Activated CD8-positive, alpha-beta memory T cell treated with anti-CD3 and anti-CD28 coated beads, Interleukin-2, amount 10 ng/mL, durations not matched to agents 7 days and 5 days (primary cell): ENCODE data around the gene RAP1B. TPM values are rescaled to one million over a fixed set of nuclear protein-coding genes. Genes with fewer than 3 reads are reported as not detected.
"Not testable (repeated sequence)": the region's sequence is repeated elsewhere in the genome, so short reads cannot be mapped to it uniquely, and the experiment has no call there.

Experiments used
- ATAC-seq: fragments of 150-1000 bp; cut with Tn5 transposase; one replicate; pipeline ENCODE4 v1.10.0; 2021; ENCODE audit warnings: moderate library complexity
- CTCF ChIA-PET: fragments of 350-600 bp; sonication (Branson Sonifier 250); formaldehyde crosslinking; loops from one replicate; lab custom pipeline; 2021; ENCODE audit warnings: antibody characterized with exemption; lab: Charles Lee
- DNase-seq: peaks from one replicate; pipeline ENCODE4 v3.0.0-alpha.2; 2020
- H3K27ac Mint-ChIP-seq: one replicate; pipeline ENCODE4 v1.8.0; 2021; ENCODE audit warnings: mild to moderate bottlenecking, mixed read lengths
- H3K27me3 Mint-ChIP-seq: one replicate; pipeline ENCODE4 v1.8.0; 2021; ENCODE audit warnings: mixed read lengths
- H3K36me3 Mint-ChIP-seq: one replicate; pipeline ENCODE4 v1.8.0; 2021; ENCODE audit warnings: mild to moderate bottlenecking, mixed read lengths
- H3K4me1 Mint-ChIP-seq: one replicate; pipeline ENCODE4 v1.8.0; 2021; ENCODE audit warnings: mixed read lengths
- H3K4me3 Mint-ChIP-seq: one replicate; pipeline ENCODE4 v1.8.0; 2021; ENCODE audit warnings: mild to moderate bottlenecking, moderate library complexity, mixed read lengths
- H3K9me3 Mint-ChIP-seq: one replicate; pipeline ENCODE4 v1.8.0; 2022; ENCODE audit warnings: low read depth, mixed read lengths
- total RNA-seq, 2 experiments: library from RNA; stranded (reverse); gene quantifications; one replicate each; pipeline ENCODE4 v1.2.3, GENCODE V29; 2021

Gene RAP1B
- total RNA-seq, 2 experiments from 2014 or later: 211 to 252 TPM

DNA sequence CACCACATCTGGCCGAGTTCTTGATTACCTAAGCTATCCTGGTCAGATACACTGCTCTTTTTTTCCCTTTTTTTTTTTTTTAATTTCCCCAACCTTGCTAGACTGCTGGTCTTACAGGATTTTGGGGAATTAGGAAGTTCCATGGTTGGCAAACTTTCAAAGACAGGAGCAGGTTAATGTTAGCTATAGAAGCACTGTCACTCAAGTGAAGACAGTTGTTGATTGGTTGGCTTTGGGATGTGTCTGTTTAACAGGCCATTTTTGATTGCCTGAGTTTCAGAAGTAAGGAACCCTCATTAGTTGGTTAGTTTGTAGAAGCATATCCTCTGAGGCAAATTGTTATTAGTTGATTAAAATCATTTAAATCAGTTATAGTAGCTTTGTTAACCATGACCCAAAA lies 36.8 kb downstream of the RAP1B start:
- Mint-ChIP-seq H3K27me3 (no peaks in the 10 kb centered on the region), H3K9me3 (no peaks in the 10 kb centered on the region), H3K4me1 (peaks cover 40% of the 10 kb centered on the region), H3K4me3 (no peak overlapping the region), H3K36me3 (peaks cover 40% of the 10 kb centered on the region), H3K27ac (peak overlapping the region; percentile 65)
- ATAC-seq: no peak
- no peak for DNase-seq
- CTCF ChIA-PET: interaction anchor here (0.7 kb wide), 1 partner anchor 116 kb away, joined by 3 read pairs; no protein-coding TSS in a partner anchor

DNA sequence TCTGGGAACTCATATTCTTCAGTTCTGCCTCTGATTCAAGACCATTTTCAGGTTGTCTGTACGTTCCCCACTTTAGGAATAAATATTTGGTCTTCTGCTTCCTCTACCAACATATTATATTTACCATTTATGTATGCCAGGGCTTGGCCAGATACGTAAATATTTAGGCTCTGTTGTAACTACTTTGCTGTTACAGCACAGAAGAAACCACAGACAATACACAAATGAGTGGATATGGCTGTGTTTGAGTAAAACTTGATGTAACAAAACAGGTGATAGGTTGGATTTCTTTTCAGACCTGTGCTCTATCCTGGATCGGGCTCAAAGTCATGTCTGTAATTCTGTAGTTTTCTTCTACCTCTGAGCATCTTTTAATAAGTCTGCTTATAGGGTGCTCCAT lies 37.5 kb downstream of the RAP1B start:
- DNase-seq (no peak), ATAC-seq (peak; percentile 69)
- H3K4me1 Mint-ChIP-seq: peaks cover 38% of the 10 kb centered on the region
- peaks cover 41% of the 10 kb centered on the region for H3K36me3 Mint-ChIP-seq
- H3K9me3 Mint-ChIP-seq: no peaks in the 10 kb centered on the region
- CTCF ChIA-PET: interaction anchor here (1.4 kb wide), 1 partner anchor 7 kb away, joined by 3 read pairs; no protein-coding TSS in a partner anchor
- no peaks in the 10 kb centered on the region for H3K27me3 Mint-ChIP-seq
- no peak overlapping the region for H3K4me3 Mint-ChIP-seq
- H3K27ac Mint-ChIP-seq: peak overlapping the region; percentile 65

DNA sequence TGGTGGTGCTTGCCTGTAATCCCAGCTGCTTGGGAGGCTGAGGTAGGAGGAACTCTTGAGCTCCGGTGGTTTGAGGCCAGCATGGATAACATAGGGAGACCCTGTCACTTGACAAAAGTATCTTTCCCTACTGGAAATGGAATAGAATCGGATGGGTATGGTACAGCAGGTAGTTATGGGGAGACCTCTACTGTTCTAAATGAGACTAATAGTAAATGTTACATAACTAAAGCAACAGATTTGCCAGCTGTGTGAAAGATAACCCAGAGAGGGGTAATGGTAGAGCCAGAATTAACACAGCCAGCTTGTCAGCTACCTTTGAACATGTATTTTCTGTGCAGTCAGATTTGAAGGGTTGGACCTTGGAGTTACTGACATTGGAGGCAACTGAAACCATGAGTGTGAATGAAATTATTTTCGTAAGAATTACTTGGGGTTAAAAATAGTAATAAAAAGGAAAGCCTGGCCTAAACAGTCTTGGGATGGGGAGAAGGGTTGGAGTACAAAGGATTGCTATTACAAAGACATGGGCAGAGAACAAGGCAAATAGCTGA lies 54.4 kb downstream of the RAP1B start:
- peaks cover 19% of the 10 kb centered on the region for H3K36me3 Mint-ChIP-seq
- H3K4me3 Mint-ChIP-seq: no peak overlapping the region
- DNase-seq (no peak), ATAC-seq (no peak)
- H3K9me3 Mint-ChIP-seq: no peaks in the 10 kb centered on the region
- H3K27ac Mint-ChIP-seq: peak overlapping the region; percentile 37
- H3K27me3 Mint-ChIP-seq: no peaks in the 10 kb centered on the region
- CTCF ChIA-PET: no interaction called here
- peaks cover 15% of the 10 kb centered on the region for H3K4me1 Mint-ChIP-seq

DNA sequence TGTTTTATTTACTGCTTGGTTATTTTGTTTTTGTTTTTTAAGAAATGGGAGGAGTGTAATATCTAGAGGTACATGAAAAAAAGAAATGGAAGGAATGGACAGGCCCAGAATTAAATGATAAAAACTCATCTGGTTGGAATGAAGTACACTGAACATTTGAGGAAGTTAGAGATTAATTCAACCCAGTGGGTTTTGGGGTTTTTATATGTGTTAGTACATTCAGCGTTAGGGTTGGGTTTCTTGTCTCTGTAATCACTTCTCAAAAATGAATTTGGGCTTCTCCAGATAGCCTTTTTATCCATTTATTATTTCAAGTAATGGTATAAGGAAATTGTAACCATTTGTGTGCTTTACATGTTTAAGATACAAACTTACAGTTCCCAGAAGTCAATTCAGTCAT lies 56.6 kb downstream of the RAP1B start:
- Mint-ChIP-seq H3K4me1 (peaks cover 24% of the 10 kb centered on the region), H3K4me3 (no peak overlapping the region), H3K27ac (no peak overlapping the region), H3K9me3 (no peaks in the 10 kb centered on the region), H3K27me3 (no peaks in the 10 kb centered on the region), H3K36me3 (peaks cover 19% of the 10 kb centered on the region)
- CTCF ChIA-PET: no interaction called here
- DNase-seq: no peak
- no peak for ATAC-seq

DNA sequence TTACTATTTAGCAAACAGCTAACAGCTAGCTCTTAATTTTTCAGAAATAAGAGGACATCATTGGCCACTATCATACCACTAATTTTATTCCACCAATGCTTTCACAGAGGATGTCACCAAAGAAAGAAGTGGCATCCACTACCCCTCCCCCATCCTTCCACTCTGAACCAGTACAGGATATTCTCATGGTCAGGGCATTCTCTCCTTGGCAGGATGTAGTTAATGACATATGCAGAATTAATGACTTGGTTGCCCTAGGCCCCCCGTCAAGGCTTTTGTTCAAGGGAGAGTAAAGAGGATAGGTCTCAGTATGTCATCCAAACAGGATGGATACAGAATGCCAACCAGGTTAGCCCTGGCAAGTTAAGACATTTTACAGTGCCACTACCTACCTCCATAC lies 57.2 kb downstream of the RAP1B start:
- H3K27me3 Mint-ChIP-seq: no peaks in the 10 kb centered on the region
- DNase-seq (no peak), ATAC-seq (peak; percentile 20)
- CTCF ChIA-PET: no interaction called here
- H3K27ac Mint-ChIP-seq: peak overlapping the region; percentile 32
- H3K36me3 Mint-ChIP-seq: peaks cover 17% of the 10 kb centered on the region
- H3K4me3 Mint-ChIP-seq: no peak overlapping the region
- H3K4me1 Mint-ChIP-seq: peaks cover 24% of the 10 kb centered on the region
- H3K9me3 Mint-ChIP-seq: no peaks in the 10 kb centered on the region

DNA sequence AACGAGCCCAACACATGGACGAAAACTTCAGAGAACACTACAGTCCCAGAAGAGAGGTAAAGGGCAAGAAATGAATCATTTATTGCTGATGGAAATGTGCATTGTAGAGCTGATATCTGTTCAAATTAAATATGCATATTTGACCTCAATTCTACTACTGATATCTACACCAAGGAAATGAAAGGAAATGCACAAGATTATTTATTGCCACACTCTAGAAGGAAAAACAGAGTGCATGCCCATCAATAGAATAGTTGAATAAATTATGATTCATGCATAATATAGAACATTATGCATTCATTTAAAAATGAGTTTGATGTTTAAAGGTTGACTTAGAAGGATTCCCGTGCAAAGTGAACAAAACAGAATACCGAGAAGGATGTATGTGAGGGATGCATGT lies 60.5 kb downstream of the RAP1B start:
- peaks cover 52% of the 10 kb centered on the region for H3K4me1 Mint-ChIP-seq

DNA sequence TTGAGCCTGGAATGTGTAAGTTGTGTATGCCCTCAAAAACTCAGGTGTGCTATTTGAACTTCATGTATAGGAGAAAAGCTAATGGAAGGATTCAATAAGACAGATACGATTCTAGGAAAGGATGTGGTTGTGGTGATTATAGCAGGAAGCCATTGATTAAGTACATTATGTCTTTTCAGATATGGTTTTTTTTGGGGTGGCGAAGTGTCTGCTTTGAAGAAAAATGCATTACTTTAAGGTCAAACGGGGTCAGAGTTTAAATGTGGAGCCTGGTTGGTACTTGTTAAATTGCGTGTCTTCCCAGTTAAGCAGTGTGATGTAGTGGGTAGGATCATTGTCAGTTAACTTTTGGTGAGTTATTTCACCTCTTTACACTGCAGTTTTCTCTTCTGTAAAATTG lies 63.1 kb downstream of the RAP1B start:
- Mint-ChIP-seq H3K36me3 (peaks cover 12% of the 10 kb centered on the region), H3K9me3 (no peaks in the 10 kb centered on the region), H3K4me1 (peaks cover 44% of the 10 kb centered on the region), H3K4me3 (peak overlapping the region; percentile 57), H3K27ac (peak overlapping the region; percentile 91), H3K27me3 (no peaks in the 10 kb centered on the region)
- peak; percentile 65 for ATAC-seq
- CTCF ChIA-PET: no interaction called here
- peak; percentile 50 for DNase-seq

More for the DNA sequence above, 60.5 kb downstream of the RAP1B start:
- H3K4me3 Mint-ChIP-seq: no peak overlapping the region
- peak overlapping the region; percentile 27 for H3K27ac Mint-ChIP-seq
- no peaks in the 10 kb centered on the region for H3K9me3 Mint-ChIP-seq
- DNase-seq (no peak), ATAC-seq (no peak)
- peaks cover 14% of the 10 kb centered on the region for H3K36me3 Mint-ChIP-seq
- CTCF ChIA-PET: interaction anchor here (1.2 kb wide), 1 partner anchor 16 kb away, joined by 4 read pairs; no protein-coding TSS in a partner anchor
- no peaks in the 10 kb centered on the region for H3K27me3 Mint-ChIP-seq

DNA sequence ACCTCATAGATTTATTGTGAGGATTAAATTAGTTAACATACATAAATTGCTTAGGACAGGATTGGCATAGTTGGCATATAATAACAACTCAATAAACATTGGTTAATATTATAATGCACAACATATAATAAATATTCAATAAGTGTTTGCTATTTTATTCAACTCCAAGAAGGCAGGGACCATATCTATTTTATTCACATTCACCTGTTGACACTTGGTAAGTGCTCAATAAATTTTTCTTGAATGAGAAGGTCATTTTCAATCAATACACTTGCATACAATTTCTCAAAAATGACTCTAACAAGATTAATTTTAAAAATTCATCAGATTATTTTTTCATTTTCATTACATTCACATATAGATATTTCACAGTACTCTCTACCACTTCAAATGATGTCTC lies 63.7 kb downstream of the RAP1B start:
- Mint-ChIP-seq H3K27ac (peak overlapping the region; percentile 91), H3K4me3 (peak overlapping the region; percentile 57)
- CTCF ChIA-PET: interaction anchor here (1.0 to 1.9 kb wide), 3 partner anchors 10 to 62 kb away, joined by 3 to 6 read pairs (median 3); no protein-coding TSS in a partner anchor

DNA sequence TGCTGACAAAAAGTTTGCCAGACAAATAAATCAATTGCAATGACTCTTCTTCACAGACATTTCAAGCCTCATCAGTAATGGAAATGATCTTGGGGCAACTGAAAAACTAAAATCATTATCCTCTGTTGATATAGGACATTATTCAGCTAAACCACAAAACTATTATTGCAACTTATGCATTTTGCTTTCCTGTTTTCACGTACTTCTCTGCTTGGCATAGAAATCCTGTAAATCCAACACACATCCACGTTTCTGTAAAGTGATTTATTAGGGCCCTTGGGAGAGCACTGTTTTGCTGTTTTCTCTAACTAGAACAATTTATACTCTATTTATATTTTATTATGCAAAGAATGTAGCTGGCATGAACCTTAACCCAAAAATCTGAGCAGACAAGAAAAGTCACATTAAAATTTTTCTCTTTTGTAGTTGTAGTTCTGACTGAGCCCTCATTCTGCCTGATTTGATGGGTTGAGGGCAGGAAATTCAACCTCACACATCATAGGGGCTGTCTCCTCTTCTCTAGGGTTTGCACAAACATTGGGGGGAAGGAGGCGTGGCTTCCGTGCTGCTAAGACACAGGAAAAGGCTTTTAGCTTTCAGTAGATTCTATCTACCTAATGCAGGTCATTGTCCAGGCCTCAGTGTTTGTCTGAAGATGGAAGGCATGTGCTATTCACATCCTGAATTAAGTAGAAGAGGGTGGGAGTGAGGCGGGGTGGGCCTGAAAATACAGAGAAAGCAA lies 64.6 kb downstream of the RAP1B start:
- peak; percentile 94 for DNase-seq
- ATAC-seq: peak; percentile 92
- Mint-ChIP-seq H3K27me3 (no peaks in the 10 kb centered on the region), H3K36me3 (peaks cover 12% of the 10 kb centered on the region), H3K27ac (peak overlapping the region; percentile 86), H3K4me1 (peaks cover 50% of the 10 kb centered on the region), H3K9me3 (no peaks in the 10 kb centered on the region), H3K4me3 (peak overlapping the region; percentile 43)
- CTCF ChIA-PET: interaction anchor here (1.0 to 1.9 kb wide), 4 partner anchors 9 to 318 kb away, joined by 3 to 6 read pairs (median 3); no protein-coding TSS in a partner anchor

More for the DNA sequence above, 63.7 kb downstream of the RAP1B start:
- ATAC-seq (no peak), DNase-seq (no peak)
- Mint-ChIP-seq H3K27me3 (no peaks in the 10 kb centered on the region), H3K36me3 (peaks cover 12% of the 10 kb centered on the region), H3K4me1 (peaks cover 47% of the 10 kb centered on the region), H3K9me3 (no peaks in the 10 kb centered on the region)

DNA sequence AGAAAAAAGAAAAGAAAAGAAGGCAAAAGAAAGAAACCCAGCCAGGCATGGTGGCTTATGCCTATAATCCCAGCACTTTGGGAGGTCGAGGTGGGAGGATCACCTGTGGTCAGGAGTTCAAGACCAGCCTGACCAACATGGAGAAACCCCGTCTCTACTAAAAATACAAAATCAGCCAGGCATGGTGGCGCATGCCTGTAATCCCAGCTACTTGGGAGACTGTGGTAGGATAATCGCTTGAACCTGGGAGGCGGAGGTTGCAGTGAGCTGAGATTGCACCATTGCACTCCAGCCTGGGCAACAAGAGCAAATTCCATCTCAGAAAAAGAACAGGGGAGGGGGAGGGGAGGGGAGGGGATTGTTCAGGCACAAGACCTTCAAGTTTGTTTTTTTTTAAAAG lies 66.2 kb downstream of the RAP1B start:
- H3K27me3 Mint-ChIP-seq, H3K4me3 Mint-ChIP-seq, H3K36me3 Mint-ChIP-seq, H3K27ac Mint-ChIP-seq, H3K9me3 Mint-ChIP-seq, ATAC-seq, DNase-seq: not testable (repeated sequence)
- CTCF ChIA-PET: interaction anchor here (1.1 to 1.5 kb wide), 3 partner anchors 9 to 153 kb away, joined by 3 to 7 read pairs (median 3); no protein-coding TSS in a partner anchor
- peaks cover 43% of the 10 kb centered on the region for H3K4me1 Mint-ChIP-seq

DNA sequence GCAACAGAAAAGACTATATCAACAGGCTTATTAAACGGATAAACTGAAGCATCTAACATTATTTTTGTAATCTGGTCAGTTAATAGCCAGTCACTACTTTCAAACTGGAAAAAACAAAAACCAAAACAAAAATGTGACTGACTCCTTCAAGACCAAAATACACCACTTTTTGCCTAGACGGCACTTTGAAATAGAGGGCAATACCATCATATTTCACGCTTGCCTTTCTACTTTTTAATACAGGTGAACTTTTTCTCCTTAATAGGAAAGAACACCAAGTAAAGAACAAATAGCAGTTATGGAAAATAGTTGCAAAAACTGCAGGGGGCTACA lies 75.5 kb downstream of the RAP1B start:
- peak overlapping the region; percentile 97 for H3K27ac Mint-ChIP-seq
- CTCF ChIA-PET: interaction anchor here (1.1 kb wide), 1 partner anchor 9 kb away, joined by 7 read pairs; no protein-coding TSS in a partner anchor

DNA sequence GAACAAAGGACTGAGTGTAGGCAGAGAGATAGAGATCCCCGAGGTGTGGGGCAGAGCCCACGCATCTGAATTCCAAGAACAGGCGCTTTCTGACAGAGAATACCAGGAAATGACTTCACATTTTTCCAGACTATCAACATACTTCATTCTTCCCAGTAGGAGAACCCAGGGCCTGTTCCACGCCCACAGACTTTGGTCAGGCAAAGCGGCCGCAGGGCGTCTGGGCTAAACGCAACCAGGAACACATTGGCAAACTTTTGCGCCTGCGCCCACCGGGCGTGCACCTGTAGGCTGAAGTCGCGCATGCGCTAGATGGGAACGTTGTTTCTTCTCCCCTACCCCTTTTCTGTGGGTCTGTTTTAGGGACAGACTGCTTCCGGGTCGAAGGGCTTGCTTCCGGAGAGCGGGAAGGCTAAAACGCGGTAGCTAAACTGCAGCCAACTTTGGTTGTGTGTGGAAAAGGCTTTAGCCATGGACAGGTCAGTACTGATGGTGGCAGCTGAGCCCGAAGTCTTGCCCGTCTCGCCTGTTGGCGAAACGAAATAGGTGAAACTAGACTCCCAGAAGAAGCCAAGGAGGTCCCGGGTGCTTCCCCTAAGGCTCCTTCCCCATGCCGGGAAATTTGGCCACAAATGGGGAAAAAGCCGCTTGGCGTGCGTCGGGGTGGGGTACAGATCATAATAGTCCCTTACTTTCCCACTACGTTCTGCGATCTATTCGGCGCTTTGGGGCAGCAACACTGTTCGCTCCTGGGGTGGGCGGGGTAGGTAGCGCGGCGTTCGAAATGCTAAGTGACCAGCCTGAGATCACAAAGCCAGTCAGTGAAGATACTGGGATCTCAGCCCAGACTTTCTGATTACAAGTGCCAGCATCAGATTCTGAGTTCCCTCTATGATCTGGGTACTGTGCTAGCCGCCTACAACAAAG lies 76.2 kb downstream of the RAP1B start, which contains the start of gene NUP107:
Gene NUP107, plus strand, starts transcription at position 384 of the 927 bp plus-strand sequence. Its CDS starts 88 bp downstream, at position 472.
- H3K36me3 Mint-ChIP-seq: peaks cover 23% of the 10 kb centered on the region
- peak within 1 kb of the TSS; percentile 97 for H3K27ac Mint-ChIP-seq
- ATAC-seq (peak; percentile 97), DNase-seq (peak; percentile 98)
- no peaks in the 10 kb centered on the region for H3K27me3 Mint-ChIP-seq
- H3K4me1 Mint-ChIP-seq: peaks cover 44% of the 10 kb centered on the region
- peak within 1 kb of the TSS; percentile 97 for H3K4me3 Mint-ChIP-seq
- no peaks in the 10 kb centered on the region for H3K9me3 Mint-ChIP-seq
- CTCF ChIA-PET: interaction anchor here (0.8 to 1.3 kb wide), 4 partner anchors 10 to 33 kb away, joined by 3 to 5 read pairs (median 4); no protein-coding TSS in a partner anchor

More for the DNA sequence above, 75.5 kb downstream of the RAP1B start:
- H3K4me3 Mint-ChIP-seq: peak overlapping the region; percentile 97
- peaks cover 18% of the 10 kb centered on the region for H3K36me3 Mint-ChIP-seq
- H3K27me3 Mint-ChIP-seq: no peaks in the 10 kb centered on the region
- ATAC-seq: no peak
- no peaks in the 10 kb centered on the region for H3K9me3 Mint-ChIP-seq
- H3K4me1 Mint-ChIP-seq: peaks cover 44% of the 10 kb centered on the region
- DNase-seq: no peak
